Measurements from ENCODE around the gene PIK3CD. TPM values are rescaled to one million over a fixed set of nuclear protein-coding genes. Genes with fewer than 3 reads are reported as not detected.

Gene PIK3CD
- total and polyA plus RNA-seq, 2 donors (not counting 3 experiments of a cell fraction or from before 2014, with no cell fraction given): 3.5 to 5.2 TPM

GRCh38 chr1:9606948-9607347 lies 44.6 kb upstream of the PIK3CD start:
- dilution Hi-C loops (cut with MboI; ENCODE audit: extremely low pct_ligation_motif_present, low sequenced_read_pairs) (no loop called here), intact Hi-C loops (cut with micrococcal nuclease) (no loop called here)
- BruUV-seq (replicated peaks): no TSS peak
- Histone ChIP-seq H2AFZ (ENCODE audit: low read depth, low read length) (no peak overlapping the region), H3K9ac (replicated peaks; ENCODE audit: extremely low read depth, insufficient read depth, low read length) (no peak overlapping the region), H3K9me1 (replicated peaks; ENCODE audit: control insufficient read depth, extremely low read depth, insufficient read depth, low read length) (no peaks in the 10 kb centered on the region), H3K27ac (ENCODE audit: insufficient read depth, low read depth, low read length) (no peak overlapping the region), H3K9me3 (replicated peaks; ENCODE audit: control insufficient read depth, insufficient read depth, low read length) (no peaks in the 10 kb centered on the region), H3K4me1 (ENCODE audit: control insufficient read depth, extremely low read depth, insufficient read depth, low read length) (no peaks in the 10 kb centered on the region), H3K4me3 (replicated peaks in 1 of 3; ENCODE audit: insufficient read depth in 1 of 3, low read depth in 1 of 3, low read length in 3 of 3) (no peak overlapping the region), H3K4me2 (ENCODE audit: insufficient read depth, low read length) (no peak overlapping the region), H3K79me2 (ENCODE audit: control insufficient read depth, insufficient read depth, low read length) (no peaks in the 10 kb centered on the region), H3K27me3 (ENCODE audit: control insufficient read depth in 2 of 2, insufficient read depth in 2 of 2, low read length in 2 of 2) (no peaks in the 10 kb centered on the region), H4K20me1 (replicated peaks; ENCODE audit: control insufficient read depth, extremely low read depth, insufficient read depth, low read length) (no peaks in the 10 kb centered on the region), H3K36me3 (ENCODE audit: control insufficient read depth in 2 of 2, extremely low read depth in 1 of 2, insufficient read depth in 2 of 2, low read length in 2 of 2) (peaks cover 0 to 21% of the 10 kb centered on the region in 2 experiments)
- no peak for DNase-seq (ENCODE audit: low read depth, low spot score)
- POLR2A ChIA-PET: no interaction called here
- TF ChIP-seq, protein P1, sequence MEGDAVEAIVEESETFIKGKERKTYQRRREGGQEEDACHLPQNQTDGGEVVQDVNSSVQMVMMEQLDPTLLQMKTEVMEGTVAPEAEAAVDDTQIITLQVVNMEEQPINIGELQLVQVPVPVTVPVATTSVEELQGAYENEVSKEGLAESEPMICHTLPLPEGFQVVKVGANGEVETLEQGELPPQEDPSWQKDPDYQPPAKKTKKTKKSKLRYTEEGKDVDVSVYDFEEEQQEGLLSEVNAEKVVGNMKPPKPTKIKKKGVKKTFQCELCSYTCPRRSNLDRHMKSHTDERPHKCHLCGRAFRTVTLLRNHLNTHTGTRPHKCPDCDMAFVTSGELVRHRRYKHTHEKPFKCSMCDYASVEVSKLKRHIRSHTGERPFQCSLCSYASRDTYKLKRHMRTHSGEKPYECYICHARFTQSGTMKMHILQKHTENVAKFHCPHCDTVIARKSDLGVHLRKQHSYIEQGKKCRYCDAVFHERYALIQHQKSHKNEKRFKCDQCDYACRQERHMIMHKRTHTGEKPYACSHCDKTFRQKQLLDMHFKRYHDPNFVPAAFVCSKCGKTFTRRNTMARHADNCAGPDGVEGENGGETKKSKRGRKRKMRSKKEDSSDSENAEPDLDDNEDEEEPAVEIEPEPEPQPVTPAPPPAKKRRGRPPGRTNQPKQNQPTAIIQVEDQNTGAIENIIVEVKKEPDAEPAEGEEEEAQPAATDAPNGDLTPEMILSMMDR (IDR thresholded peaks at IDR 0.05; ENCODE audit: extremely low read depth in 1 of 2, insufficient read depth in 1 of 2, low read depth in 1 of 2, low read length in 2 of 2): no peak
- TF ChIP-seq FOS (IDR thresholded peaks at IDR 0.05; ENCODE audit: borderline replicate concordance, insufficient read depth, low read length) (no peak), EZH2 (IDR thresholded peaks at IDR 0.05; ENCODE audit: borderline replicate concordance, low read depth, low read length, severe bottlenecking) (no peak), MAX (IDR thresholded peaks at IDR 0.05; ENCODE audit: insufficient read depth, insufficient read length) (no peak), POLR2AphosphoS5 (IDR thresholded peaks at IDR 0.05; ENCODE audit: insufficient read depth, low read depth, low read length) (no peak)
- no peak for FAIRE-seq
- CTCF ChIA-PET: no interaction called here

DNA sequence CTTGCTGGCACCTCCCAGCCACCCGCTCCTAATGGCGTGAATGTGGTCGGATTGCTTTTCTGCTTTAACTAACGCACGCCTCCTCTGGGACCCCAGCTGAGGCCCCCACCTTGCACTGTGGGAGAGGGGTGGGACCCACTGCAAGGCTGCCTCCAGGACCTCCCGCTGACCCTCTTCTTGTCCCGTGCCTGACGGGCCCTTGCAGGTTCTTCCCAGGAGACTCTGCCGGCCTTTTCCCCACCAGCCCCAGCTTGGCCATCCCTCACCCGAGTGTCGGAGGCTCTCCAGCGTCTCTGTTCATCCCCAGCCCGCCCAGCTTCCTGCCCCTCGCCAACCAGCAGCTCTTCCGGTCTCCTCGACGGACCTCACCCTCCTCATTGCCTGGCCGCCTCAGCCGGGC lies 44.2 kb upstream of the PIK3CD start:
- intact Hi-C loops (cut with micrococcal nuclease): no loop called here
- Histone ChIP-seq H3K9me1 (replicated peaks; ENCODE audit: control insufficient read depth, extremely low read depth, insufficient read depth, low read length) (no peaks in the 10 kb centered on the region), H2AFZ (ENCODE audit: low read depth, low read length) (no peak overlapping the region), H3K9ac (replicated peaks; ENCODE audit: extremely low read depth, insufficient read depth, low read length) (no peak overlapping the region), H3K4me3 (replicated peaks in 1 of 3; ENCODE audit: insufficient read depth in 1 of 3, low read depth in 1 of 3, low read length in 3 of 3) (no peak overlapping the region), H3K4me2 (ENCODE audit: insufficient read depth, low read length) (no peak overlapping the region), H3K79me2 (ENCODE audit: control insufficient read depth, insufficient read depth, low read length) (no peaks in the 10 kb centered on the region), H3K4me1 (ENCODE audit: control insufficient read depth, extremely low read depth, insufficient read depth, low read length) (no peaks in the 10 kb centered on the region), H4K20me1 (replicated peaks; ENCODE audit: control insufficient read depth, extremely low read depth, insufficient read depth, low read length) (no peaks in the 10 kb centered on the region), H3K27ac (ENCODE audit: insufficient read depth, low read depth, low read length) (no peak overlapping the region), H3K27me3 (ENCODE audit: control insufficient read depth in 2 of 2, insufficient read depth in 2 of 2, low read length in 2 of 2) (no peaks in the 10 kb centered on the region), H3K36me3 (ENCODE audit: control insufficient read depth in 2 of 2, extremely low read depth in 1 of 2, insufficient read depth in 2 of 2, low read length in 2 of 2) (peaks cover 0 to 19% of the 10 kb centered on the region in 2 experiments), H3K9me3 (replicated peaks; ENCODE audit: control insufficient read depth, insufficient read depth, low read length) (no peaks in the 10 kb centered on the region)
- ChIA-PET CTCF (no interaction called here), POLR2A (no interaction called here)
- DNase-seq (ENCODE audit: low read depth, low spot score) (no peak), FAIRE-seq (no peak)
- no TSS peak for BruUV-seq (replicated peaks)
- dilution Hi-C loops (cut with MboI; ENCODE audit: extremely low pct_ligation_motif_present, low sequenced_read_pairs): no loop called here
- TF ChIP-seq JUN (IDR thresholded peaks at IDR 0.05; ENCODE audit: borderline replicate concordance, insufficient read depth, insufficient read length, low read depth) (no peak), MAX (IDR thresholded peaks at IDR 0.05; ENCODE audit: insufficient read depth, insufficient read length) (no peak), MYC (IDR thresholded peaks at IDR 0.05; ENCODE audit: low read depth, low read length) (no peak), FOS (IDR thresholded peaks at IDR 0.05; ENCODE audit: borderline replicate concordance, insufficient read depth, low read length) (no peak), GATA2 (IDR thresholded peaks at IDR 0.05; ENCODE audit: insufficient read depth, insufficient read length, low read depth, low read length) (no peak)
